Measurements from ENCODE around the gene DYNLT4.
"Not testable (repeated sequence)": the region's sequence is repeated elsewhere in the genome, so short reads cannot be mapped to it uniquely, and the experiment has no call there.

DYNLT4 gene

GRCh38 chr1:44806704-44807363 lies at the start of gene DYNLT4:
Gene DYNLT4, minus strand, starts transcription at chr1:44807351. Its CDS starts 683 bp downstream, at chr1:44806668.
- DNase-seq = no peak

- no peak for DNase-seq
These were observed 48.6 kb upstream of the DYNLT4 start for GRCh38 chr1:44855742-44856141.

- no peak for DNase-seq
These were observed 47.8 kb upstream of the DYNLT4 start for GRCh38 chr1:44854970-44855369.

- DNase-seq = no peak
These were observed 46.0 kb upstream of the DYNLT4 start for GRCh38 chr1:44853201-44853600.

- DNase-seq = no peak
These were observed 44.2 kb upstream of the DYNLT4 start for GRCh38 chr1:44851308-44851707.

- DNase-seq = no peak
These were observed 42.5 kb upstream of the DYNLT4 start for GRCh38 chr1:44849575-44850132.

GRCh38 chr1:44848456-44849181 lies 41.5 kb upstream of the DYNLT4 start:
- peak in 1 of 2 experiments; percentile 15 for DNase-seq

GRCh38 chr1:44847845-44848244 lies 40.7 kb upstream of the DYNLT4 start:
- DNase-seq = no peak

- no peak for DNase-seq
These were observed 39.8 kb upstream of the DYNLT4 start for GRCh38 chr1:44846985-44847384.

- DNase-seq = peak; percentile 23 to 67
These were observed 35.9 kb upstream of the DYNLT4 start, which contains the start of gene PTCH2 for GRCh38 chr1:44842862-44843655. Gene PTCH2, minus strand, starts transcription at chr1:44843253. Its CDS starts 321 bp downstream, at chr1:44842932.

GRCh38 chr1:44842486-44842861 lies 35.3 kb upstream of the DYNLT4 start:
- DNase-seq = no peak

- DNase-seq = no peak
These were observed 32.4 kb upstream of the DYNLT4 start for GRCh38 chr1:44839576-44839975.

- not testable (repeated sequence) for DNase-seq
These were observed 31.1 kb upstream of the DYNLT4 start for GRCh38 chr1:44838294-44838693.

- peak; percentile 55 to 78 for DNase-seq
These were observed 28.9 kb upstream of the DYNLT4 start for GRCh38 chr1:44835738-44836675.

- DNase-seq = no peak
These were observed 27.2 kb upstream of the DYNLT4 start for GRCh38 chr1:44834328-44834727.

GRCh38 chr1:44832056-44832705 lies 25.0 kb upstream of the DYNLT4 start:
- DNase-seq = no peak

GRCh38 chr1:44831516-44831915 lies 24.4 kb upstream of the DYNLT4 start:
- DNase-seq = no peak

GRCh38 chr1:44830900-44831304 lies 23.8 kb upstream of the DYNLT4 start:
- DNase-seq = no peak

- no peak for DNase-seq
These were observed 22.6 kb upstream of the DYNLT4 start for GRCh38 chr1:44829506-44830384.

- DNase-seq = no peak
These were observed 21.8 kb upstream of the DYNLT4 start for GRCh38 chr1:44828841-44829440.

Data from NCI-H446 (cell line).